Mesodermal cell (in vitro differentiated cells): ENCODE measurements around the gene LOXHD1.

Experiments used
- H3K27ac ChIP-seq: 2 replicates; pipeline ENCODE4 v1.7.0; 2013; ENCODE audit warnings: mild to moderate bottlenecking, low read depth, low read length, moderate library complexity; ENCODE audit not compliant: severe bottlenecking
- H3K36me3 ChIP-seq: 2 replicates; pipeline ENCODE4 v1.7.1; 2013; ENCODE audit warnings: mild to moderate bottlenecking, low read length, moderate library complexity; ENCODE audit not compliant: control insufficient read depth, insufficient read depth
- H3K4me1 ChIP-seq: one replicate; pipeline ENCODE4 v1.7.1; 2013; ENCODE audit warnings: mild to moderate bottlenecking, low read length; ENCODE audit not compliant: insufficient read depth, control insufficient read depth, poor library complexity, severe bottlenecking
- H3K4me3 ChIP-seq: 2 replicates; pipeline ENCODE4 v1.7.0; 2013; ENCODE audit warnings: low read length, control low read depth, mild to moderate bottlenecking; ENCODE audit not compliant: insufficient read depth, poor library complexity, severe bottlenecking; ENCODE audit errors: extremely low read depth
- H3K9me3 ChIP-seq: 2 replicates; pipeline ENCODE4 v1.7.1; 2013; ENCODE audit warnings: mild to moderate bottlenecking, low read length, moderate library complexity; ENCODE audit not compliant: control insufficient read depth
- WGBS, 2 experiments: methylation state at CpG; one replicate each; pipeline ENCODE4 v1.1.5; 2013; ENCODE audit warnings: missing lambda C conversion rate in 2 of 2; ENCODE audit not compliant: insufficient coverage in 2 of 2; 5-methylcytosine and 5-hydroxymethylcytosine counted together

LOXHD1 gene

GRCh38 chr18:46546111-46546640 lies 110.8 kb downstream of the LOXHD1 start:
- Histone ChIP-seq H3K9me3 (peaks cover 4% of the 10 kb centered on the region), H3K4me1 (no peaks in the 10 kb centered on the region), H3K27ac (no peak overlapping the region), H3K36me3 (no peaks in the 10 kb centered on the region), H3K4me3 (no peak overlapping the region)

GRCh38 chr18:46542545-46542944 lies 114.5 kb downstream of the LOXHD1 start:
- no peaks in the 10 kb centered on the region for H3K36me3 ChIP-seq
- H3K4me1 ChIP-seq: no peaks in the 10 kb centered on the region
- H3K4me3 ChIP-seq: no peak overlapping the region
- H3K9me3 ChIP-seq: no peaks in the 10 kb centered on the region
- 60 to 63% methylated on average over 1 to 4 of the region's 5 CpGs for WGBS, 2 experiments
- H3K27ac ChIP-seq: no peak overlapping the region

GRCh38 chr18:46541626-46542189 lies 115.3 kb downstream of the LOXHD1 start:
- H3K9me3 ChIP-seq: no peaks in the 10 kb centered on the region
- WGBS, 2 experiments: 59 to 80% methylated on average over 7 of the region's 7 CpGs
- no peak overlapping the region for H3K4me3 ChIP-seq
- no peaks in the 10 kb centered on the region for H3K4me1 ChIP-seq
- no peaks in the 10 kb centered on the region for H3K36me3 ChIP-seq
- no peak overlapping the region for H3K27ac ChIP-seq

GRCh38 chr18:46538376-46538775 lies 118.6 kb downstream of the LOXHD1 start:
- no peak overlapping the region for H3K4me3 ChIP-seq
- H3K27ac ChIP-seq: no peak overlapping the region
- H3K4me1 ChIP-seq: no peaks in the 10 kb centered on the region
- no peaks in the 10 kb centered on the region for H3K9me3 ChIP-seq
- no peaks in the 10 kb centered on the region for H3K36me3 ChIP-seq
- WGBS, 2 experiments: 72 to 80% methylated on average over 3 of the region's 3 CpGs

GRCh38 chr18:46536215-46536874 lies 120.7 kb downstream of the LOXHD1 start:
- Histone ChIP-seq H3K4me3 (no peak overlapping the region), H3K36me3 (no peaks in the 10 kb centered on the region), H3K4me1 (no peaks in the 10 kb centered on the region), H3K9me3 (no peaks in the 10 kb centered on the region), H3K27ac (no peak overlapping the region)
- WGBS, 2 experiments: 50 to 60% methylated on average over 7 of the region's 11 CpGs

GRCh38 chr18:46531482-46531881 lies 125.5 kb downstream of the LOXHD1 start:
- H3K27ac ChIP-seq: no peak overlapping the region
- no CpG with 5 or more reads among the region's 2 CpGs for WGBS, 2 experiments
- H3K36me3 ChIP-seq: no peaks in the 10 kb centered on the region
- H3K4me1 ChIP-seq: no peaks in the 10 kb centered on the region
- no peak overlapping the region for H3K4me3 ChIP-seq
- H3K9me3 ChIP-seq: no peaks in the 10 kb centered on the region

- no peak overlapping the region for H3K27ac ChIP-seq
- H3K36me3 ChIP-seq: no peaks in the 10 kb centered on the region
- WGBS, 2 experiments: 93 to 100% methylated on average over 1 to 3 of the region's 3 CpGs
- no peaks in the 10 kb centered on the region for H3K4me1 ChIP-seq
- H3K4me3 ChIP-seq: no peak overlapping the region
- H3K9me3 ChIP-seq: no peaks in the 10 kb centered on the region
Measured at GRCh38 chr18:46528037-46528436, 129.0 kb downstream of the LOXHD1 start.

- no peak overlapping the region for H3K27ac ChIP-seq
- no peaks in the 10 kb centered on the region for H3K9me3 ChIP-seq
- no peak overlapping the region for H3K4me3 ChIP-seq
- H3K4me1 ChIP-seq: no peaks in the 10 kb centered on the region
- 77 to 94% methylated on average over 6 to 7 of the region's 7 CpGs for WGBS, 2 experiments
- no peaks in the 10 kb centered on the region for H3K36me3 ChIP-seq
Measured at GRCh38 chr18:46519870-46520269, 137.2 kb downstream of the LOXHD1 start.

GRCh38 chr18:46518438-46518837 lies 138.6 kb downstream of the LOXHD1 start:
- H3K27ac ChIP-seq: no peak overlapping the region
- no peaks in the 10 kb centered on the region for H3K4me1 ChIP-seq
- H3K9me3 ChIP-seq: no peaks in the 10 kb centered on the region
- WGBS, 2 experiments: 52 to 83% methylated on average over 4 to 6 of the region's 6 CpGs
- no peak overlapping the region for H3K4me3 ChIP-seq
- no peaks in the 10 kb centered on the region for H3K36me3 ChIP-seq

- Histone ChIP-seq H3K9me3 (no peaks in the 10 kb centered on the region), H3K4me1 (no peaks in the 10 kb centered on the region), H3K36me3 (no peaks in the 10 kb centered on the region), H3K4me3 (no peak overlapping the region), H3K27ac (no peak overlapping the region)
Measured at GRCh38 chr18:46516555-46516954, 140.5 kb downstream of the LOXHD1 start.

- WGBS, 2 experiments: 86 to 91% methylated on average over 3 to 4 of the region's 6 CpGs
Measured at GRCh38 chr18:46510386-46510785, 146.6 kb downstream of the LOXHD1 start.

More at GRCh38 chr18:46510386-46510785, 146.6 kb downstream of the LOXHD1 start:
- H3K4me3 ChIP-seq: no peak overlapping the region
- H3K27ac ChIP-seq: no peak overlapping the region
- H3K36me3 ChIP-seq: no peaks in the 10 kb centered on the region
- H3K9me3 ChIP-seq: no peaks in the 10 kb centered on the region
- H3K4me1 ChIP-seq: no peaks in the 10 kb centered on the region
